Smooth muscle cell (in vitro differentiated cells): ENCODE measurements around the gene DCP1B. TPM values are rescaled to one million over a fixed set of nuclear protein-coding genes. Genes with fewer than 3 reads are reported as not detected.

Experiments used
- DNase-seq: peaks from one replicate; lab custom pipeline; 2025; ENCODE audit not compliant: unreplicated experiment; lab: John Stamatoyannopoulos, UW
- H2AFZ ChIP-seq: fragments of 200-600 bp; sonication (generic); 2 replicates; pipeline ENCODE4 v1.6.0; 2016; ENCODE audit warnings: antibody characterized with exemption, low read depth, mild to moderate bottlenecking
- H3F3A ChIP-seq: fragments of 200-600 bp; sonication (generic); 2 replicates; pipeline ENCODE4 v1.6.0; 2017; ENCODE audit warnings: antibody characterized with exemption, low read depth
- H3K27ac ChIP-seq: fragments of 200-600 bp; sonication (generic); 2 replicates; pipeline ENCODE4 v1.5.1; 2016; ENCODE audit warnings: low read depth, mild to moderate bottlenecking
- H3K27me3 ChIP-seq: fragments of 200-600 bp; sonication (generic); 2 replicates; pipeline ENCODE4 v1.6.1; 2016; ENCODE audit warnings: low read depth, mild to moderate bottlenecking
- H3K36me3 ChIP-seq: fragments of 200-600 bp; sonication (generic); 2 replicates; pipeline ENCODE4 v1.5.1; 2016; ENCODE audit warnings: low read depth
- H3K4me1 ChIP-seq: fragments of 200-600 bp; sonication (generic); 2 replicates; pipeline ENCODE4 v1.5.1; 2016; ENCODE audit warnings: low read depth
- H3K4me2 ChIP-seq: fragments of 200-600 bp; sonication (generic); 2 replicates; pipeline ENCODE4 v1.6.0; 2016; ENCODE audit warnings: mild to moderate bottlenecking
- H3K4me3 ChIP-seq: fragments of 200-600 bp; sonication (generic); 2 replicates; pipeline ENCODE4 v1.5.1; 2016; ENCODE audit warnings: mild to moderate bottlenecking
- H3K79me2 ChIP-seq: fragments of 200-600 bp; sonication (generic); 2 replicates; pipeline ENCODE4 v1.6.0; 2016; ENCODE audit warnings: low read depth, mild to moderate bottlenecking
- H3K9ac ChIP-seq: fragments of 200-600 bp; sonication (generic); 2 replicates; pipeline ENCODE4 v1.6.0; 2016; ENCODE audit warnings: low read depth
- H3K9me3 ChIP-seq: fragments of 200-600 bp; sonication (generic); replicated peaks from 2 replicates; pipeline ENCODE4 v1.5.1; 2016; ENCODE audit warnings: low read depth
- H4K20me1 ChIP-seq: fragments of 200-600 bp; sonication (generic); 2 replicates; pipeline ENCODE4 v1.6.0; 2016; ENCODE audit warnings: low read depth
- WGBS: methylation state at CpG from one replicate; pipeline ENCODE4 v1.1.7; 2016; ENCODE audit warnings: low lambda C conversion rate; 5-methylcytosine and 5-hydroxymethylcytosine counted together
- polyA plus RNA-seq: library from polyadenylated mRNA; unstranded; fragments of >200 nt; fragmentation: Nextera tagmentation; extraction: Ambion mirVana; gene quantifications from 2 replicates; pipeline ENCODE4 v1.2.1, GENCODE V29; 2016
- total RNA-seq: library from RNA; depleted of rRNA; stranded (reverse); fragments of >200 nt; gene quantifications from 2 replicates; pipeline ENCODE4 v1.2.3, GENCODE V29; 2014
- TF ChIP-seq, protein P1 (sequence below): fragments of 200-600 bp; sonication (generic); IDR thresholded peaks from 2 replicates; pipeline ENCODE4 v1.5.1; 2017; ENCODE audit warnings: borderline replicate concordance, mild to moderate bottlenecking, antibody characterized with exemption; ENCODE audit not compliant: insufficient read depth, poor library complexity, severe bottlenecking

Gene DCP1B
- total and polyA plus RNA-seq, 2 experiments from 2014 or later: 34.9 to 38.1 TPM

DNA sequence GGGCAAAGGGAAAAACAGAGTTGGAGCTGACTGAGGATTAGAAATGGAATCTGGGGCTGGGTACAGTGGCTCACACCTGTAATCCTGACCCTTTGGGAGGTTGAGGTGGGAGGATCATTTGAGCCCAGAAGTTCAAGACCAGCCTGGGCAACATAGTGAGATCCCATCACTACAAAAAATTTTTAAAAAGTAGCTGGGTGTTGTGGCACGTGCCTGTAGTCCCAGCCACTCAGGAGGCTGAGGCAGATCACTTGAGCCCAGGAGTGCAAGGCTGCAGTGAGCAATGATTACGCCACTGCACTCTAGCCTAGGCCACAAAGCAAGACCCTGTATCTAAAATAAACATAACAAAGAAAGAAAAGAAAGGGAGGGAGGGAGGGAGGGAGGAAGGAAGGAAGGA, 14.9 kb upstream of the DCP1B start:
- Histone ChIP-seq H3K4me2 (no peak overlapping the region), H3K27ac (no peak overlapping the region), H3K4me3 (no peak overlapping the region), H3K9me3 (no peaks in the 10 kb centered on the region), H3K36me3 (no peaks in the 10 kb centered on the region), H3K79me2 (no peaks in the 10 kb centered on the region), H3F3A (no peaks in the 10 kb centered on the region), H3K27me3 (no peaks in the 10 kb centered on the region), H4K20me1 (no peaks in the 10 kb centered on the region), H3K9ac (no peak overlapping the region), H2AFZ (no peak overlapping the region), H3K4me1 (peaks cover 9% of the 10 kb centered on the region)
- TF ChIP-seq, protein P1, sequence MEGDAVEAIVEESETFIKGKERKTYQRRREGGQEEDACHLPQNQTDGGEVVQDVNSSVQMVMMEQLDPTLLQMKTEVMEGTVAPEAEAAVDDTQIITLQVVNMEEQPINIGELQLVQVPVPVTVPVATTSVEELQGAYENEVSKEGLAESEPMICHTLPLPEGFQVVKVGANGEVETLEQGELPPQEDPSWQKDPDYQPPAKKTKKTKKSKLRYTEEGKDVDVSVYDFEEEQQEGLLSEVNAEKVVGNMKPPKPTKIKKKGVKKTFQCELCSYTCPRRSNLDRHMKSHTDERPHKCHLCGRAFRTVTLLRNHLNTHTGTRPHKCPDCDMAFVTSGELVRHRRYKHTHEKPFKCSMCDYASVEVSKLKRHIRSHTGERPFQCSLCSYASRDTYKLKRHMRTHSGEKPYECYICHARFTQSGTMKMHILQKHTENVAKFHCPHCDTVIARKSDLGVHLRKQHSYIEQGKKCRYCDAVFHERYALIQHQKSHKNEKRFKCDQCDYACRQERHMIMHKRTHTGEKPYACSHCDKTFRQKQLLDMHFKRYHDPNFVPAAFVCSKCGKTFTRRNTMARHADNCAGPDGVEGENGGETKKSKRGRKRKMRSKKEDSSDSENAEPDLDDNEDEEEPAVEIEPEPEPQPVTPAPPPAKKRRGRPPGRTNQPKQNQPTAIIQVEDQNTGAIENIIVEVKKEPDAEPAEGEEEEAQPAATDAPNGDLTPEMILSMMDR: no peak
- no peak for DNase-seq
- 88% methylated on average over 2 of the region's 2 CpGs for WGBS

DNA sequence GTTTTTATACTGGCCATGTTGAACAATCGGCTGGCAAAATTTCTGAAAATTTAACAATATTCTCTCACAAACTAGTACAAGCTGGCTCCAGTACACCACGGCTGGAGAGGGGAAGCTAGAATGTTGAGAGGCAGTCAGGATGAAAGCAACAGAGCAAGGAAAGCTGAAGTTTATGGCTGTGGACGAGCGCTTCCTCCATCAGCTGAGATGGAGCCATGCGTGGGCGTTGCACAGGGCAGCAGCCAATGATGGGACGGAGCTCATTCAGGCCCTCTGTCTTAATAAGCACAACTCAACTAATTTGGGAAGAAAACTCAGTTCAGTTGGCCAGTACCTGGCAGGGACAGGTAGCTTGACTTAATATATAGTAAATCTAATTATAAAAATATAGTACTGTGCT, 14.1 kb upstream of the DCP1B start:
- Histone ChIP-seq H3K27me3 (no peaks in the 10 kb centered on the region), H3K9ac (no peak overlapping the region), H4K20me1 (no peaks in the 10 kb centered on the region), H3K4me1 (peaks cover 9% of the 10 kb centered on the region), H3K4me2 (no peak overlapping the region), H3K79me2 (no peaks in the 10 kb centered on the region), H3K36me3 (no peaks in the 10 kb centered on the region), H3K9me3 (no peaks in the 10 kb centered on the region), H3F3A (peaks cover 2% of the 10 kb centered on the region), H3K4me3 (no peak overlapping the region), H3K27ac (no peak overlapping the region), H2AFZ (no peak overlapping the region)
- no peak for DNase-seq
- WGBS: 85% methylated on average over 7 of the region's 7 CpGs
- TF ChIP-seq, protein P1: no peak

DNA sequence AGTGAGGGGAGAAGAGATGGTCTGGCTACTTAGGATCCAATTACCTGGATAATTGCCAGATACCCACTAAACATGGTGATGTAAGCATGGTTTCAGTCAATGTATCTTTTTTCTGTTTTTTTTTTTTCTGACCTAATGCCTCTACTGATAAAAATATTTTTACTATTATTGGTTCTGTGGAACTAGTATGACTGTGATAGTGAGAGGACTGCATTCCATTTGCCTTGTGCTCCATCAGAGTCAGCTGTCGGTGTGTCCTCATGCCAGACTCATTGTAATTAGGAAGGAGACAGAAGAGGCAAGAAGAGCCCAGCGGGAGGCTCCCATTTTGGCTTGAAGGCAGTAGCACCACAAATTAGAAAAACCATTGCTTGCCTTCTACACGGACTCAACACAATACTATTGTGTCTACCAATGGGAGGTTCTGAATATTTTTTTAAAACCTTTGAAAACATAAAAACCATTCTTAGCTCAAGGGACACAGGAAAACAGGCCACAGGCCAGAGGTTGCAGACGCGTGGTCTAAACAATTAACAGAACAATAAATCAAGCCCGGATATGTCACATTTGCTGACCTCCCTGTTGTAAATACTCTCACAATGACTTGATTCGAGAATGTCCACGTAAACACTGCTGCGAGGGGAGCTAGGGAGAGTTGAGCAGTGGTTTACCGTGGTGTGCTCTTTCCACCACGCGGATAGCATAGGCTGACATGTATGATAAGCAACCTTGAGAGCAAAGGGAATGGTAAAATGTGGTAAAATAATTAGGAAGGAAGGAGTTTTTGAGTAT, 13.5 kb upstream of the DCP1B start:
- H3K79me2 ChIP-seq: no peaks in the 10 kb centered on the region
- no peak overlapping the region for H3K4me3 ChIP-seq
- peaks cover 4% of the 10 kb centered on the region for H3F3A ChIP-seq
- no peaks in the 10 kb centered on the region for H3K9me3 ChIP-seq
- no peak overlapping the region for H3K9ac ChIP-seq
- DNase-seq: no peak
- no peaks in the 10 kb centered on the region for H3K27me3 ChIP-seq
- no peak overlapping the region for H3K4me2 ChIP-seq
- no peaks in the 10 kb centered on the region for H4K20me1 ChIP-seq
- 55% methylated on average over 12 of the region's 12 CpGs for WGBS
- TF ChIP-seq, protein P1: no peak
- no peak overlapping the region for H2AFZ ChIP-seq
- H3K4me1 ChIP-seq: peaks cover 9% of the 10 kb centered on the region
- no peaks in the 10 kb centered on the region for H3K36me3 ChIP-seq
- H3K27ac ChIP-seq: no peak overlapping the region
